ENCODE data around the gene NASP. TPM values are rescaled to one million over a fixed set of nuclear protein-coding genes. Genes with fewer than 3 reads are reported as not detected.

NASP gene
- total and polyA plus RNA-seq, 2 experiments from 2014 or later = 68.6 to 82.6 TPM

DNA sequence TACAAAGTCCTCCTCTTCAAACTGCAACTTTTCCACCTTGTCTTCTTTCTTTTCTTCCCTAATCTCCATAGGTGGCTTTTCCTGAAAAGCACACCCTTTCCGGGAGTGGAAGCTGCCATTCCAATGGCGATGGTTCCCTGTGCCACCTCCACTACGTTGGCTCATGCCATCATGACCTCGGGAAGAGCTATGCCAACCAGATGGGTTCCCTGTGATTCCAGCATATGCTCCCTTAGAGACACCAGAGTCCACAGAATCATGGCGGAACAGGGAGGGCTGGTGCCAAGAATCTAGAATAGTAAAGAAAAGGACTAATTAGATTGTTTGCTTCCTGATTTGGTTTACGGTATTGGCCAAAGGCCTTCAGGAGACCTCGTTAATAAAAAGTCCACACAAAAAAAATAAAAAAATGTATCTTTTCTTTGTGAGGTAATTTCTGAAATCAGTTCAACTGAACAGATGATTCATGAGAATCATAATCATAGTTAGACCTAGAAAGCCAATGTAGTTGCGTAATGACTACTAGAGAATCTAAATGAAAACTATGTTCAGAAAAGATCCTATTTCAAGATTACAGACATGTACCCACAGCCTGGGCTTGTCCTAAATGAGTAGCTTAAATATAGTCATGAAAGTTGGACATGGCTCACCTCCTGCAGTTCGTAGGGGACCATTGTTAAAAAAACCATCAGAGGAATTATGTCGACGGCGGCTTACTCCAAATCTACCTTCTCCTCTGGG, 70.9 kb downstream of the NASP start:
- no peaks in the 10 kb centered on the region for H3K9me3 ChIP-seq (ENCODE audit: low read depth)
- H3K4me1 ChIP-seq (ENCODE audit: insufficient read depth) = peaks cover 6% of the 10 kb centered on the region
- no peak overlapping the region for H3K4me3 ChIP-seq
- H3K36me3 ChIP-seq (replicated peaks; ENCODE audit: insufficient read depth, low read depth) = no peaks in the 10 kb centered on the region
- H3K9me2 ChIP-seq (replicated peaks; ENCODE audit: insufficient read depth) = no peaks in the 10 kb centered on the region
- TF ChIP-seq EZH2 (IDR thresholded peaks at IDR 0.05; ENCODE audit: borderline replicate concordance) (no peak), EZH2phosphoT487 (IDR thresholded peaks at IDR 0.05; ENCODE audit: low read depth, severe bottlenecking, unreplicated experiment) (no peak)
- TF ChIP-seq, protein P1, sequence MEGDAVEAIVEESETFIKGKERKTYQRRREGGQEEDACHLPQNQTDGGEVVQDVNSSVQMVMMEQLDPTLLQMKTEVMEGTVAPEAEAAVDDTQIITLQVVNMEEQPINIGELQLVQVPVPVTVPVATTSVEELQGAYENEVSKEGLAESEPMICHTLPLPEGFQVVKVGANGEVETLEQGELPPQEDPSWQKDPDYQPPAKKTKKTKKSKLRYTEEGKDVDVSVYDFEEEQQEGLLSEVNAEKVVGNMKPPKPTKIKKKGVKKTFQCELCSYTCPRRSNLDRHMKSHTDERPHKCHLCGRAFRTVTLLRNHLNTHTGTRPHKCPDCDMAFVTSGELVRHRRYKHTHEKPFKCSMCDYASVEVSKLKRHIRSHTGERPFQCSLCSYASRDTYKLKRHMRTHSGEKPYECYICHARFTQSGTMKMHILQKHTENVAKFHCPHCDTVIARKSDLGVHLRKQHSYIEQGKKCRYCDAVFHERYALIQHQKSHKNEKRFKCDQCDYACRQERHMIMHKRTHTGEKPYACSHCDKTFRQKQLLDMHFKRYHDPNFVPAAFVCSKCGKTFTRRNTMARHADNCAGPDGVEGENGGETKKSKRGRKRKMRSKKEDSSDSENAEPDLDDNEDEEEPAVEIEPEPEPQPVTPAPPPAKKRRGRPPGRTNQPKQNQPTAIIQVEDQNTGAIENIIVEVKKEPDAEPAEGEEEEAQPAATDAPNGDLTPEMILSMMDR (IDR thresholded peaks at IDR 0.05; ENCODE audit: poor library complexity) = no peak
- H3K27me3 ChIP-seq = no peaks in the 10 kb centered on the region
- H3K79me2 ChIP-seq = peaks cover 90% of the 10 kb centered on the region
- no peak overlapping the region for H2AFZ ChIP-seq
- peaks cover 16% of the 10 kb centered on the region for H4K20me1 ChIP-seq (ENCODE audit: insufficient read depth, poor library complexity, severe bottlenecking)
- H3K4me2 ChIP-seq = no peak overlapping the region
- no peak for DNase-seq (ENCODE audit: low spot score)
- no peak overlapping the region for H3K27ac ChIP-seq
- 96% methylated on average over 12 of the region's 12 CpGs for WGBS (ENCODE audit: low lambda C conversion rate, missing lambda C conversion rate)

DNA sequence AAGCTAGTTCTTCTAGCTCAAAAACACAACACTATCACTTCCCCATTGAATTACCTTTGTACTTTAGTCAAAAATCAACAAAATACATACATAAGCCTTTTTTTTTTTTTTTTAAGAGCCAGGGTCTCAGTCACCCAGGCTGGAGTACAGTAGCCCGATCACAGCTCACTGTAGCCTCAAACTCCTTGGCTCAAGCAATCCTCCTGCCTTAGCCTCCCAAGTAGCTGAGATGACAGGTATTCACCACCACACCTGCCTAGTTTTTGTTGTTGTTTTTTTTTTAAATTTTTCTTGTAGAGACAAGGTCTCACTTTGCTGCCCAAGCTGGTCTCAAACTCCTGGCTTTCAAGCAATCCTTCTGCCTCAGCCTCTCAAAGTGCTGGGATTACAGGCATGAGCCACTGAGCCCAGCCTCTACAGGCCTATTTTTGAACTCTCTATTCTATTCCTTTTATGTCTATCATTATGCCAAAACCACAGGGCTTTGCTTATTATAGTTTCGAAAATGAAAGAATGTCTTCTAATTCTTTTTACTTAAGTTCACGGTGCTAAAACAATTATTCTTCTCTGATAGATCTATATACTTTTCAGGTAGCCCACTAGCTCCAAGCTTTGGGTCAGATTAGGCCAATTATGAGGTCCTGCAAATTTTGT, 72.9 kb downstream of the NASP start:
- TF ChIP-seq, protein P1 (IDR thresholded peaks at IDR 0.05; ENCODE audit: poor library complexity) = no peak
- TF ChIP-seq EZH2phosphoT487 (IDR thresholded peaks at IDR 0.05; ENCODE audit: low read depth, severe bottlenecking, unreplicated experiment) (no peak), EZH2 (IDR thresholded peaks at IDR 0.05; ENCODE audit: borderline replicate concordance) (no peak)
- 99% methylated on average over 3 of the region's 3 CpGs for WGBS (ENCODE audit: low lambda C conversion rate, missing lambda C conversion rate)
- no peak overlapping the region for H3K27ac ChIP-seq
- H3K4me3 ChIP-seq = no peak overlapping the region
- no peak overlapping the region for H3K4me2 ChIP-seq
- no peak overlapping the region for H2AFZ ChIP-seq
- peaks cover 6% of the 10 kb centered on the region for H3K4me1 ChIP-seq (ENCODE audit: insufficient read depth)
- peaks cover 20% of the 10 kb centered on the region for H4K20me1 ChIP-seq (ENCODE audit: insufficient read depth, poor library complexity, severe bottlenecking)
- DNase-seq (ENCODE audit: low spot score) = no peak
- no peaks in the 10 kb centered on the region for H3K9me3 ChIP-seq (ENCODE audit: low read depth)
- no peaks in the 10 kb centered on the region for H3K9me2 ChIP-seq (replicated peaks; ENCODE audit: insufficient read depth)
- no peaks in the 10 kb centered on the region for H3K36me3 ChIP-seq (replicated peaks; ENCODE audit: insufficient read depth, low read depth)
- no peaks in the 10 kb centered on the region for H3K27me3 ChIP-seq
- H3K79me2 ChIP-seq = peaks cover 92% of the 10 kb centered on the region

DNA sequence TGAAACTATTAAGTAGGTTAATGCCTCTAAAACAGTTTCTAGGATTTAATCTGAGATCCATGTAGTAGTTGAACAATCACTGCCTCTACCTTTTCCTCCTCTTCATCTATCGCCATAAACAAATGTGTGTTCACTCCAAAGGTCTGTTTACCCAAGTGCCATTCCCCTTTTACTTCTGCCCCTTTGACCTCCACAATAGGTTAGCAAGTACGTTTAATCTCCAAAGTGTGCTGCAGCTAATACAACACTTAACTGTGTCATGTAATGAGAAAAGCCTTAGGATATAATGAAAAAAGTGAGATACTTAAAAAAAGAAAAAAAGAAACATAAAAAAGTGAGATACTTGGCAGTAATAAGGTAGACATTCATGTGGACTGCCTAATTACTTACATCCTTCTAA, 74.3 kb downstream of the NASP start:
- peak; percentile 5 for DNase-seq (ENCODE audit: low spot score)
- 64% methylated on average over 2 of the region's 2 CpGs for WGBS (ENCODE audit: low lambda C conversion rate, missing lambda C conversion rate)
- H3K9me3 ChIP-seq (ENCODE audit: low read depth) = no peaks in the 10 kb centered on the region
- H3K4me2 ChIP-seq = peak overlapping the region; percentile 4
- H2AFZ ChIP-seq = no peak overlapping the region
- H4K20me1 ChIP-seq (ENCODE audit: insufficient read depth, poor library complexity, severe bottlenecking) = peaks cover 35% of the 10 kb centered on the region
- peaks cover 6% of the 10 kb centered on the region for H3K4me1 ChIP-seq (ENCODE audit: insufficient read depth)
- no peaks in the 10 kb centered on the region for H3K27me3 ChIP-seq
- no peaks in the 10 kb centered on the region for H3K9me2 ChIP-seq (replicated peaks; ENCODE audit: insufficient read depth)
- TF ChIP-seq, protein P1 (IDR thresholded peaks at IDR 0.05; ENCODE audit: poor library complexity) = no peak
- no peak for TF ChIP-seq EZH2 (IDR thresholded peaks at IDR 0.05; ENCODE audit: borderline replicate concordance)
- TF ChIP-seq EZH2phosphoT487 (IDR thresholded peaks at IDR 0.05; ENCODE audit: low read depth, severe bottlenecking, unreplicated experiment) = no peak
- H3K36me3 ChIP-seq (replicated peaks; ENCODE audit: insufficient read depth, low read depth) = no peaks in the 10 kb centered on the region
- peak overlapping the region; percentile 14 for H3K27ac ChIP-seq
- H3K79me2 ChIP-seq = peaks cover 92% of the 10 kb centered on the region
- no peak overlapping the region for H3K4me3 ChIP-seq

All from hepatocyte (in vitro differentiated cells).